Hepatic stellate cell (primary cell): ENCODE data around the gene PNKD.
A peak's percentile ranks its signal among the peaks of the same experiment; 100 is the strongest.
"Not testable (repeated sequence)": the region's sequence is repeated elsewhere in the genome, so short reads cannot be mapped to it uniquely, and the experiment has no call there.

Experiments
- DNase-seq: peaks from one replicate; pipeline ENCODE4 v3.0.0; 2011; ENCODE audit warnings: low spot score

The PNKD gene

GRCh38 chr2:218291318-218292047 is 21.2 kb downstream of the PNKD start:
- DNase-seq = peak; percentile 66

GRCh38 chr2:218292048-218293014 is 22.0 kb downstream of the PNKD start, which contains the start of gene TMBIM1:
TSS of gene TMBIM1 (minus strand) at chr2:218292503. CDS start at chr2:218282141, 10,362 bp downstream.
- peak; percentile 93 for DNase-seq

- DNase-seq = no peak
Measured at GRCh38 chr2:218293715-218294429, 23.6 kb downstream of the PNKD start.

GRCh38 chr2:218294430-218295022 is 24.2 kb downstream of the PNKD start:
- no peak for DNase-seq

GRCh38 chr2:218295029-218295428 is 24.7 kb downstream of the PNKD start:
- no peak for DNase-seq

- DNase-seq = no peak
Measured at GRCh38 chr2:218296200-218296599, 25.9 kb downstream of the PNKD start.

GRCh38 chr2:218296847-218297246 is 26.5 kb downstream of the PNKD start:
- no peak for DNase-seq

GRCh38 chr2:218298314-218298875 is 28.1 kb downstream of the PNKD start:
- DNase-seq = no peak

GRCh38 chr2:218300141-218300540 is 29.8 kb downstream of the PNKD start:
- DNase-seq = no peak

GRCh38 chr2:218301176-218301819 is 31.0 kb downstream of the PNKD start:
- DNase-seq = no peak

GRCh38 chr2:218305383-218305782 is 35.1 kb downstream of the PNKD start:
- no peak for DNase-seq

GRCh38 chr2:218306184-218306920 is 36.0 kb downstream of the PNKD start:
- no peak for DNase-seq

GRCh38 chr2:218307415-218308090 is 37.2 kb downstream of the PNKD start:
- DNase-seq = no peak

- DNase-seq = no peak
Measured at GRCh38 chr2:218310853-218311540, 40.7 kb downstream of the PNKD start.

- not testable (repeated sequence) for DNase-seq
Measured at GRCh38 chr2:218311541-218312266, 41.4 kb downstream of the PNKD start.

GRCh38 chr2:218312267-218312756 is 42.0 kb downstream of the PNKD start:
- DNase-seq = no peak

GRCh38 chr2:218313356-218313755 is 43.0 kb downstream of the PNKD start:
- no peak for DNase-seq

- DNase-seq = not testable (repeated sequence)
Measured at GRCh38 chr2:218314764-218315163, 44.4 kb downstream of the PNKD start.
